HG02642 (cell line): ENCODE data around the gene DTHD1.

ENCODE experiments used
- ATAC-seq: cut with Tn5 transposase; IDR thresholded peaks from one replicate; pipeline ENCODE4 v1.9.1; 2021; ENCODE audit warnings: mild to moderate bottlenecking; ENCODE audit not compliant: unreplicated experiment, poor library complexity

The DTHD1 gene

GRCh38 chr4:36281384-36282106 lies at the start of gene DTHD1:
Gene DTHD1 (plus strand): TSS chr4:36281616. CDS start chr4:36281759, 143 bp downstream.
- ATAC-seq = no peak

GRCh38 chr4:36233567-36234266 lies 47.7 kb upstream of the DTHD1 start:
- no peak for ATAC-seq

- ATAC-seq = no peak
These were observed 46.1 kb upstream of the DTHD1 start for GRCh38 chr4:36235306-36235705.

GRCh38 chr4:36236159-36236558 lies 45.3 kb upstream of the DTHD1 start:
- ATAC-seq = no peak

- no peak for ATAC-seq
These were observed 43.8 kb upstream of the DTHD1 start for GRCh38 chr4:36237366-36238313.

DNA sequence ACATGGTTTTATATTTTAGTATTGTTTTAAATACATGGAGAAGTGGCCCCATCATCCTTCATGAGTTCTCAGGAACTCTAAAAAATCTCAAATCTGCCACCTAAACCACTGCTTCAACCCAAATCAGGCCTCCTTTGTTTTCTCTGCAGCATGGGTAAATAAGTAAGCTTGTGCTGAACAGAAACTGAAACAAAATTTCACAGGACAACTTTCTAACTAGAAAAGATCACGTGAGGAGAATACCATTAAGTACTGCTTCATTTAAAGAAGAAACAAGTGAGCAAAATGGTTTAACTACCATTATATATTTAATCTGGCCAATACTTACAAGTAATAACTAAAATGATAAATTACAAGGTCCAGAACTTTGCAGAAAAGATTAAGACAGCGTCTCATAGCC lies 39.6 kb upstream of the DTHD1 start:
- ATAC-seq = peak; percentile 34

DNA sequence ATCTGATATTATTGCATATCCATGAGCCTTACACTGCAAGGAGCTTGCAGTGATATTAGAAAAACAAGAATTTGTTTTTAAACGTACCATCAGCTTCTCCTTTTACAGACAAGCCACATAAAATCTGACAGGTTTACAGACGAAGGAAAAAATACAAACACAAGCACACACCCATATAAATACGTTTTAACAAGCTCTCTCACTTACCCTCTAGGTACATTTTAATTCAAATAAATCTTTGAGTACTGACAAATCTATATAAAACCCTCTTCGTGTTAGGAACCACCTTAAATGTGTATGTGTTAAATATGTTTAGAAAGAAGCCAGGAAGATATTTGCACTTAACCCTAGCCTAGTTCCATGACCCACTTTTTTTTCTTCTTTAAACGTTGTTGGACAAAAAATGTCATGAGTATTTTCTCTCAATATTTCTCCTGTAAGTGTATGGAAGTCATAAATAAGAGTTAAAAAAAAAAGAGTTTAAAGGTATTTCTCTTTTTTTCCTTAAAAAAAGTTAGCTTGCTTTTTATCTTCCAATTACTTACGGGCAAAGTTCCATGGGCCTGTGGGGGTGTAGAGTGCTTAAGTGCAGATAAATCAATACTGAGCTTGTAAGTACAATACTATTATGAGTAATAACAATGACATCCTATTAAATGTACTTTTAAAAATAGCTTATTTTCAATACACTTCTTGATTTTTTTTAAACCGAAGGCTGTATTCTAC lies 38.6 kb upstream of the DTHD1 start:
- ATAC-seq = no peak

- peak; percentile 46 for ATAC-seq
These were observed 37.8 kb upstream of the DTHD1 start for GRCh38 chr4:36243355-36244256.

GRCh38 chr4:36244257-36245082 lies 36.9 kb upstream of the DTHD1 start, which contains the start of gene ARAP2:
Gene ARAP2 (minus strand): TSS chr4:36244514. CDS start chr4:36229486, 15,028 bp downstream.
- ATAC-seq = peak; percentile 74

- ATAC-seq = no peak
These were observed 31.8 kb upstream of the DTHD1 start for GRCh38 chr4:36249610-36250009.

DNA sequence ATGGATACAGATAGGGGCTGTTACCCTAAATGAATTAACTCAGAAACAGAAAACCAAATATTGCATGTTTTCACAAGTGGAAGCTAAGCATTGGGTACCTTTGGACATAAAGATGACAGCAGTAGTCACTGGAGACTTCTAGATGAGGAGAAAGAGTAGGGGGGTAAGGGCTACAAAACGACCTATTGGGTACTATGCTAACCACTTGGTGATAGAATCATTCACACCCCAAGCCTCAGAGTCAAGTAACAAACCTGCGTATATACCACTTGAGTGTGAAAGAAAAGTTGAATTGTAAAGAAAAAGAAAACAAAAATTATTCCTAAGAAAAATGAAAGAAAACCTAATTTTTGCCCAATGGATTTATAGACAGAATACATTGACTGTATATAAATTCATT lies 29.4 kb upstream of the DTHD1 start:
- no peak for ATAC-seq

DNA sequence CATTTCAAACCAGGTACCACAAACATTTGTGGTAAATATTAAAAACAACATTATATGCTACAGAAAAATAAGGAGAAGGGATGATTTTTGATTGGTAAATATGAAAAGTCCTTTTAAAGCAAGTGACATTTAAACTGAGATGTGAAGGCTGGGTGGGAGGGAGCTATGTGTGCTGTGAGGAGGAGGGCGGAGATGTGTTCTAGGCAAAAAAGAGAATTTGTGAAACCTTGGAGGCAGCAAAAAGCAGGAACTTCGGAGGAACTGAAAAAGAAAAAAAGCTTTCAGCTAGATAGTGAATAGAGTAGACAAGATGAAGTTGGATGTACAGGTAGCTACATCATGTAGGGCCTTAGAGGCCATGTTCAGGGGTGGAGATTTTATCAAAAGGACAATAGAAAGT lies 27.0 kb upstream of the DTHD1 start:
- no peak for ATAC-seq

DNA sequence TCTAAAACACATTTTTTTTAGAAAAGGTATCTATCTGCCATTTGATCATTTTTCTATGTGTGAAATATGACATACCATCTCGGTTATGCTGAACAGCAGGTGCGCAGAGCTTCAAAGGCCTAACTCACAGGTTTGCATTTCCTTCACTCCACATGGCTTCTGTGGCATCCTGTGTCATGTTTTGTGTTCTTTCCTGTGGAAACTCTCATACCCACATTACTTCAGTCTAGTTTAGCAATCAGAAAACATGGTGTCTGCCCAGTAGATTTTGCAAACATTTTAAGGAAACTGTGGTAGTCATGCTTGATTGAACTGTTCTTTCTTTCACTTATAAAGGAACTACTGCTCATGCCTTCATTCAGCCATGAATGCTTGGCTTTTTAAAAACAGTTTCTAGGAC lies 25.8 kb upstream of the DTHD1 start:
- peak; percentile 83 for ATAC-seq

- peak; percentile 69 for ATAC-seq
These were observed 25.0 kb upstream of the DTHD1 start for GRCh38 chr4:36256398-36256891.

GRCh38 chr4:36260731-36261130 lies 20.7 kb upstream of the DTHD1 start:
- ATAC-seq = no peak

- ATAC-seq = no peak
These were observed 17.1 kb upstream of the DTHD1 start for GRCh38 chr4:36264207-36264826.

- no peak for ATAC-seq
These were observed 13.7 kb upstream of the DTHD1 start for GRCh38 chr4:36267486-36268268.
